Measurements from ENCODE around the gene ADGRG1.

ADGRG1 gene

GRCh38 chr16:57611181-57611580 is 17.2 kb upstream of the ADGRG1 start:
- no peak overlapping the region for H3K4me3 ChIP-seq (ENCODE audit: low read length)
- TF ChIP-seq, protein P1, sequence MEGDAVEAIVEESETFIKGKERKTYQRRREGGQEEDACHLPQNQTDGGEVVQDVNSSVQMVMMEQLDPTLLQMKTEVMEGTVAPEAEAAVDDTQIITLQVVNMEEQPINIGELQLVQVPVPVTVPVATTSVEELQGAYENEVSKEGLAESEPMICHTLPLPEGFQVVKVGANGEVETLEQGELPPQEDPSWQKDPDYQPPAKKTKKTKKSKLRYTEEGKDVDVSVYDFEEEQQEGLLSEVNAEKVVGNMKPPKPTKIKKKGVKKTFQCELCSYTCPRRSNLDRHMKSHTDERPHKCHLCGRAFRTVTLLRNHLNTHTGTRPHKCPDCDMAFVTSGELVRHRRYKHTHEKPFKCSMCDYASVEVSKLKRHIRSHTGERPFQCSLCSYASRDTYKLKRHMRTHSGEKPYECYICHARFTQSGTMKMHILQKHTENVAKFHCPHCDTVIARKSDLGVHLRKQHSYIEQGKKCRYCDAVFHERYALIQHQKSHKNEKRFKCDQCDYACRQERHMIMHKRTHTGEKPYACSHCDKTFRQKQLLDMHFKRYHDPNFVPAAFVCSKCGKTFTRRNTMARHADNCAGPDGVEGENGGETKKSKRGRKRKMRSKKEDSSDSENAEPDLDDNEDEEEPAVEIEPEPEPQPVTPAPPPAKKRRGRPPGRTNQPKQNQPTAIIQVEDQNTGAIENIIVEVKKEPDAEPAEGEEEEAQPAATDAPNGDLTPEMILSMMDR (IDR thresholded peaks at IDR 0.05; ENCODE audit: insufficient read depth, low read depth, low read length, missing control alignments): no peak
- DNase-seq (ENCODE audit: low read depth): peak; percentile 68

- H3K4me3 ChIP-seq (ENCODE audit: low read length): no peak overlapping the region
- TF ChIP-seq, protein P1 (IDR thresholded peaks at IDR 0.05; ENCODE audit: insufficient read depth, low read depth, low read length, missing control alignments): no peak
- no peak for DNase-seq (ENCODE audit: low read depth)
Measured at GRCh38 chr16:57611706-57612105, 16.7 kb upstream of the ADGRG1 start.

GRCh38 chr16:57612494-57612893 is 15.9 kb upstream of the ADGRG1 start:
- TF ChIP-seq, protein P1 (IDR thresholded peaks at IDR 0.05; ENCODE audit: insufficient read depth, low read depth, low read length, missing control alignments): no peak
- no peak for DNase-seq (ENCODE audit: low read depth)
- H3K4me3 ChIP-seq (ENCODE audit: low read length): no peak overlapping the region

DNA sequence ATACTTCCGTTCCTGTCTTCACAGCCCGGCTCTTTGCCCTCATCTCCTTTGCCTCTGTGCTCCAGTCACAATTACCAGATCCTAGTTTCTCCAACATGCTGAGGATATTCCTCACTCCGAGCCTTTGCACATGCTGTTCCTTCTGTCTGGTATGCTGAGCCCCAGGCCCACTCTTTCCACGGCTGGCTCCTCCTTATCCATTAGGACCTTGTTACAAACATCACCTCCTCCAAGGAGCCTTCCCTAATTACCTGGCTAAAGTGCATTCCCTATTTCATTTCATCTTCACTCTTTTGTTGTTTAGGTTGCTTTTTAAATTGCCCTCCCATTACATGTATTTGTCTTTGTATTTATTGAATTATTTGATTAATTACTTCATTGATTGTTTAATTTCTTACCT is 14.9 kb upstream of the ADGRG1 start:
- DNase-seq (ENCODE audit: low read depth): no peak
- TF ChIP-seq, protein P1 (IDR thresholded peaks at IDR 0.05; ENCODE audit: insufficient read depth, low read depth, low read length, missing control alignments): no peak
- H3K4me3 ChIP-seq (ENCODE audit: low read length): no peak overlapping the region

DNA sequence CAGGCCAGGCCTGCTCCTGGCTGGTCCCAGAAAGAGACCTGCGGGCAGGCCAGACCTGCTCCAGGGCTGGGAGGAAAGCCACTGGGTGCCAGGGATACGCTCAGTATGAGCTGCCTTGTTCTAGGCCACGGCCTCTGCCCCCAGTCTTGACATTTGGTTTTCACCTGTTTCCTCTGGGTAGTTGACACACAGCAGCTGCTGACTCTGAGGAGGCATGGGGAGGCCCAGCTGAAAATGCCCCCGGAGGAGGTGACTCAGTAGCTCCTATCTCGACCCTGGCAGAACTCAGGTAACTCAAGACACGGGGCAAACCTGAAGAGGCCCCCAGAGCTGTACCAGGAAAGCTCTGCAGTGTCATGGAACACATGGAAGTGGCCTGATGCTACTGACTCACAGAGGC is 13.9 kb upstream of the ADGRG1 start:
- TF ChIP-seq, protein P1 (IDR thresholded peaks at IDR 0.05; ENCODE audit: insufficient read depth, low read depth, low read length, missing control alignments): no peak
- no peak overlapping the region for H3K4me3 ChIP-seq (ENCODE audit: low read length)
- DNase-seq (ENCODE audit: low read depth): no peak

- no peak overlapping the region for H3K4me3 ChIP-seq (ENCODE audit: low read length)
- TF ChIP-seq, protein P1 (IDR thresholded peaks at IDR 0.05; ENCODE audit: insufficient read depth, low read depth, low read length, missing control alignments): no peak
- DNase-seq (ENCODE audit: low read depth): no peak
Measured at GRCh38 chr16:57614944-57615343, 13.5 kb upstream of the ADGRG1 start.

DNA sequence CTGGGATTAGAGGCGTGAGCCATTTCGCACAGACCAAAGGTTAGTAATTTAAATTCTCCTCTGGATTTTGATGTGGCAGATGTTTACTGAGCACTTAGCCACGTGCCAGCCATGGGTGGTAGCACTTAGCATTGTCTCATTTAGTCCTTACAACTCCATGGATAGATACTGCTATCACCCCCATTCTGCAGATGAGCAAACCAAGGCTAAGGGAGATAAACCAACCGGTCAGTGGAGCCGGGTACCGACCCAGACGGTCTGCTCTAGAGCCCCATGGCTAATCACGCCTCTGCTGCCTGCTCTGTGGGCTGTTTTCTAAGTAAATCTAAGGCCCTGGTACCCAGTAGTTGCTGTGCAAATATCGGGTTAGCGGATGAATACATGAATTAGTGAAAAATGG is 12.6 kb upstream of the ADGRG1 start:
- TF ChIP-seq, protein P1 (IDR thresholded peaks at IDR 0.05; ENCODE audit: insufficient read depth, low read depth, low read length, missing control alignments): no peak
- DNase-seq (ENCODE audit: low read depth): no peak
- no peak overlapping the region for H3K4me3 ChIP-seq (ENCODE audit: low read length)

All from epithelial cell of esophagus (primary cell).